Endodermal cell (in vitro differentiated cells): ENCODE data around the gene ETFA. TPM values are rescaled to one million over a fixed set of nuclear protein-coding genes. Genes with fewer than 3 reads are reported as not detected.
A peak's percentile ranks its signal among the peaks of the same experiment; 100 is the strongest.

Experiments used
- DNase-seq: peaks from one replicate; pipeline ENCODE4 v3.0.0-alpha.2; 2017
- H3K27ac ChIP-seq: 2 replicates; pipeline ENCODE4 v1.5.1; 2013; ENCODE audit warnings: mild to moderate bottlenecking, low read depth, low read length, moderate library complexity
- H3K27me3 ChIP-seq: 2 replicates; pipeline ENCODE4 v1.6.1; 2013; ENCODE audit warnings: mild to moderate bottlenecking, low read length, moderate library complexity; ENCODE audit not compliant: insufficient read depth, control insufficient read depth, poor library complexity, severe bottlenecking
- H3K36me3 ChIP-seq: 2 replicates; pipeline ENCODE4 v1.7.0; 2013; ENCODE audit warnings: mild to moderate bottlenecking, low read length, moderate library complexity; ENCODE audit not compliant: control insufficient read depth, insufficient read depth
- H3K4me1 ChIP-seq: one replicate; pipeline ENCODE4 v1.7.0; 2013; ENCODE audit warnings: low read length; ENCODE audit not compliant: control insufficient read depth, insufficient read depth
- H3K4me3 ChIP-seq: 2 replicates; pipeline ENCODE4 v1.5.1; 2013; ENCODE audit warnings: mild to moderate bottlenecking, low read length, moderate library complexity
- H3K9ac ChIP-seq: 2 replicates; pipeline ENCODE4 v1.6.1; 2013; ENCODE audit warnings: mild to moderate bottlenecking, low read length, moderate library complexity; ENCODE audit not compliant: poor library complexity, severe bottlenecking; ENCODE audit errors: extremely low read depth
- H3K9me3 ChIP-seq: 2 replicates; pipeline ENCODE4 v1.6.1; 2013; ENCODE audit warnings: mild to moderate bottlenecking, low read length, moderate library complexity; ENCODE audit not compliant: control insufficient read depth
- H3K27ac Mint-ChIP-seq: 2 replicates; pipeline ENCODE4 v1.8.0; 2020; ENCODE audit warnings: mixed read lengths
- H3K27me3 Mint-ChIP-seq: 2 replicates; pipeline ENCODE4 v1.8.0; 2021; ENCODE audit warnings: mild to moderate bottlenecking, mixed read lengths; ENCODE audit not compliant: insufficient read depth
- H3K36me3 Mint-ChIP-seq: 2 replicates; pipeline ENCODE4 v1.8.0; 2020; ENCODE audit warnings: low read depth, mixed read lengths
- H3K4me1 Mint-ChIP-seq: 2 replicates; pipeline ENCODE4 v1.8.0; 2020; ENCODE audit warnings: mixed read lengths
- H3K4me3 Mint-ChIP-seq: 2 replicates; pipeline ENCODE4 v1.8.0; 2020; ENCODE audit warnings: mild to moderate bottlenecking, moderate library complexity, mixed read lengths
- H3K9me3 Mint-ChIP-seq: 2 replicates; pipeline ENCODE4 v1.8.0; 2020; ENCODE audit warnings: mild to moderate bottlenecking, mixed read lengths
- CTCF ChIP-seq: fragments of 200-600 bp; sonication (generic); conservative IDR thresholded peaks from 2 replicates; pipeline ENCODE4 v1.5.0; 2021; ENCODE audit warnings: antibody characterized with exemption, mild to moderate bottlenecking
- WGBS, 2 experiments: methylation state at CpG; one replicate each; pipeline versions ENCODE4 v1.1.5 to v1.1.7; 2013; ENCODE audit warnings: missing lambda C conversion rate in 2 of 2, mixed read lengths in 1 of 2; ENCODE audit not compliant: insufficient coverage in 1 of 2, insufficient read length in 1 of 2; 5-methylcytosine and 5-hydroxymethylcytosine counted together
- total RNA-seq, 2 donors: library from RNA; stranded (reverse); fragmentation: NEBNext Ultra II Directional in 1 of 2; extraction: Animal tissue kit (Norgen Biotek cat#: 25700) in 1 of 2; gene quantifications; 2 replicates in 1 of 2; 3 replicates in 1 of 2; pipeline ENCODE4 v1.2.1, GENCODE V29; 2021

Gene ETFA
- total RNA-seq, 2 donors from 2014 or later: 142 to 157 TPM

DNA sequence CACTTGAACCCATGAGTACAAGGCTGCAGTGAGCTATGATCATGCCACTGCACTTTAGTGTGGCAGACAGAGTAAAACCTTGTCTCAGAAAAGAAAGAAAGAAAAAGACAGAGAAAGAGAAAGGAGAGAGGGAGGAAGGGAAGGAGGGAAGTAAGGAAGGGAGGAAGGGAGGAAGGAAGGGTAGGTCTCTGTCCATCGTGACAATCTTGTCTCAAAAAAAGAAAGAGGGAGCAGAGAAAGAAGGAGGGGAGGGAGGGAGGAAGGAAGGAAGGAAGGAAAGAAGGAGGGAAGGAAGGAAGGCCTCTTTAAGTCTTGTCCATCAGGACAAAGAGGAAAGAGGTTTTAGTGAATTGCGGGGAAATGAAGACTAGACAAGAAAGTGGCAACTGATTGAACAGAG lies 122.2 kb downstream of the ETFA start:
- Histone ChIP-seq H3K9ac (no peak overlapping the region), H3K4me1 (peaks cover 1% of the 10 kb centered on the region), H3K4me3 (no peak overlapping the region), H3K27ac (no peak overlapping the region), H3K9me3 (no peaks in the 10 kb centered on the region), H3K27me3 (peaks cover 23% of the 10 kb centered on the region), H3K36me3 (no peaks in the 10 kb centered on the region)
- Mint-ChIP-seq H3K27ac (no peak overlapping the region), H3K4me1 (peaks cover 1% of the 10 kb centered on the region), H3K36me3 (no peaks in the 10 kb centered on the region), H3K9me3 (no peaks in the 10 kb centered on the region), H3K27me3 (peaks cover 37% of the 10 kb centered on the region), H3K4me3 (no peak overlapping the region)
- 87 to 100% methylated on average over 2 of the region's 2 CpGs for WGBS, 2 experiments
- TF ChIP-seq CTCF: no peak
- no peak for DNase-seq

DNA sequence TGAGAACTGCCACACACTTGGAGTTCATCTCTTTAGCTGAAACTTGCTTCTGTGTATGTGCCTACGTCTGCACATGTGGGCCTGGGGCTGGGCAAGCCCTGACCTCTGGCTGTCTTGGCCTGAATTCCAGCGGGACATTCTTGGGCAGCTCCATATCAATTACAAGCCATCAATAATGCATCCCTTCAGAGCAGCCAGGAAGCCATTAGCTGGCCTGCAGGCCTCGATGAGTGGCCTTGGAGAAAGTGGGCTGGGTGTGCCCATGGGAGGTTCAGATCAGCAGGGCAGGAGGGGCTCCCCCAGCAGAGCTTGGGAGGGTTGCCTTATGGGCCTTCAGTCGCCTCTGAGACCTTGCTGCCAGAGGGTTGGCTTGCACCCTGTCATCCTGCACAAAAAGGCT lies 124.1 kb downstream of the ETFA start:
- Histone ChIP-seq H3K9ac (no peak overlapping the region), H3K27ac (no peak overlapping the region), H3K36me3 (no peaks in the 10 kb centered on the region), H3K9me3 (no peaks in the 10 kb centered on the region), H3K4me3 (no peak overlapping the region), H3K27me3 (peaks cover 23% of the 10 kb centered on the region), H3K4me1 (peaks cover 4% of the 10 kb centered on the region)
- Mint-ChIP-seq H3K9me3 (no peaks in the 10 kb centered on the region), H3K4me3 (no peak overlapping the region), H3K27me3 (peaks cover 34% of the 10 kb centered on the region), H3K4me1 (peaks cover 6% of the 10 kb centered on the region), H3K27ac (no peak overlapping the region), H3K36me3 (no peaks in the 10 kb centered on the region)
- no peak for TF ChIP-seq CTCF
- WGBS, 2 experiments: 80 to 86% methylated on average over 2 to 4 of the region's 4 CpGs
- no peak for DNase-seq

GRCh38 chr15:76185716-76186115 lies 125.6 kb downstream of the ETFA start:
- peaks cover 4% of the 10 kb centered on the region for H3K4me1 ChIP-seq

More at GRCh38 chr15:76185716-76186115, 125.6 kb downstream of the ETFA start:
- Histone ChIP-seq H3K27me3 (peaks cover 23% of the 10 kb centered on the region), H3K4me3 (no peak overlapping the region), H3K27ac (no peak overlapping the region), H3K36me3 (no peaks in the 10 kb centered on the region), H3K9ac (no peak overlapping the region), H3K9me3 (no peaks in the 10 kb centered on the region)
- 55 to 56% methylated on average over 2 to 3 of the region's 3 CpGs for WGBS, 2 experiments
- Mint-ChIP-seq H3K27ac (no peak overlapping the region), H3K36me3 (no peaks in the 10 kb centered on the region), H3K4me3 (no peak overlapping the region), H3K9me3 (no peaks in the 10 kb centered on the region), H3K4me1 (peaks cover 6% of the 10 kb centered on the region), H3K27me3 (peaks cover 30% of the 10 kb centered on the region)
- DNase-seq: peak; percentile 86
- TF ChIP-seq CTCF: peak; percentile 81
